HG03469 (cell line): ENCODE results near the gene POLR2I.
"Not testable (repeated sequence)": the region's sequence is repeated elsewhere in the genome, so short reads cannot be mapped to it uniquely, and the experiment has no call there.

ENCODE experiments used
- ATAC-seq: cut with Tn5 transposase; IDR thresholded peaks from one replicate; pipeline ENCODE4 v1.9.1; 2021; ENCODE audit warnings: mild to moderate bottlenecking, moderate library complexity, moderate number of reproducible peaks; ENCODE audit not compliant: unreplicated experiment

The POLR2I gene

GRCh38 chr19:36134867-36135266 is 20.2 kb upstream of the POLR2I start:
- not testable (repeated sequence) for ATAC-seq

GRCh38 chr19:36131221-36131620 is 16.5 kb upstream of the POLR2I start:
- ATAC-seq, result not testable (repeated sequence)

GRCh38 chr19:36128392-36128736 is 13.7 kb upstream of the POLR2I start:
- no peak for ATAC-seq

- no peak for ATAC-seq
These were observed 10.9 kb upstream of the POLR2I start for GRCh38 chr19:36125557-36125956.

GRCh38 chr19:36121486-36122124 is 6.9 kb upstream of the POLR2I start:
- ATAC-seq, result no peak

GRCh38 chr19:36120984-36121358 is 6.3 kb upstream of the POLR2I start:
- ATAC-seq, result no peak

- ATAC-seq, result no peak
These were observed 5.7 kb upstream of the POLR2I start for GRCh38 chr19:36120092-36120983.

GRCh38 chr19:36116344-36116637 is 1.6 kb upstream of the POLR2I start:
- no peak for ATAC-seq

- ATAC-seq, result peak; percentile 1
These were observed 1.0 kb upstream of the POLR2I start, which contains the start of gene TBCB for GRCh38 chr19:36115453-36116343. TSS of gene TBCB (plus strand) at chr19:36115468. CDS start at chr19:36115561, 93 bp downstream.

- no peak for ATAC-seq
These were observed 568 bp downstream of the POLR2I start for GRCh38 chr19:36113894-36114720.

- ATAC-seq, result no peak
These were observed 1.2 kb downstream of the POLR2I start for GRCh38 chr19:36113425-36113824.

- no peak for ATAC-seq
These were observed 2.0 kb downstream of the POLR2I start for GRCh38 chr19:36112678-36113077.

- no peak for ATAC-seq
These were observed 3.5 kb downstream of the POLR2I start for GRCh38 chr19:36111200-36111539.

GRCh38 chr19:36110487-36111199 is 4.0 kb downstream of the POLR2I start, which contains the start of gene OVOL3:
TSS of gene OVOL3 (plus strand) at chr19:36111143. CDS start at chr19:36111203, 60 bp downstream.
- no peak for ATAC-seq

GRCh38 chr19:36108684-36109083 is 6.0 kb downstream of the POLR2I start:
- ATAC-seq, result no peak

- no peak for ATAC-seq
These were observed 7.7 kb downstream of the POLR2I start for GRCh38 chr19:36106991-36107390.

- ATAC-seq, result no peak
These were observed 8.2 kb downstream of the POLR2I start for GRCh38 chr19:36106441-36106840.

- ATAC-seq, result no peak
These were observed 10.7 kb downstream of the POLR2I start for GRCh38 chr19:36103842-36104552.

GRCh38 chr19:36103040-36103626 is 11.5 kb downstream of the POLR2I start:
- ATAC-seq, result no peak
